HEK293 (cell line): Measurements from ENCODE around the gene QRICH1.

Source experiments
- CTCF ChIA-PET: fragments of 350-600 bp; formaldehyde crosslinking; extraction: SDS; loops from one replicate; lab custom pipeline; 2021; ENCODE audit warnings: antibody characterized with exemption; lab: Yijun Ruan, JAX
- POLR2A ChIA-PET: fragments of 300-600 bp; formaldehyde crosslinking; extraction: SDS; loops from one replicate; lab custom pipeline; 2020; ENCODE audit warnings: antibody characterized with exemption, inconsistent platforms; lab: Yijun Ruan, JAX
- H3K27ac ChIP-seq: fragments of 200-500 bp; sonication (Bioruptor generic); 2 replicates; pipeline ENCODE4 v1.5.1; 2014; ENCODE audit warnings: low read depth, low read length, control low read depth, inconsistent platforms; ENCODE audit errors: extremely low read depth
- H3K36me3 ChIP-seq, 2 experiments: fragments of 200-500 bp in 1 of 2; sonication (Bioruptor generic) in 1 of 2; 1 replicate in 1 of 2; 2 replicates in 1 of 2; pipeline ENCODE4 v1.5.1; 2014 to 2017; ENCODE audit warnings: inconsistent platforms in 2 of 2, low read length in 2 of 2; ENCODE audit not compliant: control insufficient read depth in 2 of 2, insufficient read depth in 1 of 2
- H3K4me1 ChIP-seq: fragments of 200-500 bp; sonication (Bioruptor generic); 2 replicates; pipeline ENCODE4 v1.5.1; 2014; ENCODE audit warnings: mild to moderate bottlenecking, low read length, inconsistent platforms; ENCODE audit not compliant: control insufficient read depth, insufficient read depth
- H3K4me3 ChIP-seq: 2 replicates; pipeline ENCODE4 v1.5.1; 2011; ENCODE audit warnings: low read depth, mild to moderate bottlenecking, control low read depth, low read length, moderate library complexity
- H3K9me3 ChIP-seq: fragments of 200-500 bp; sonication (Bioruptor generic); 2 replicates; pipeline ENCODE4 v1.5.1; 2014; ENCODE audit warnings: low read depth, low read length, inconsistent platforms; ENCODE audit not compliant: control insufficient read depth, insufficient read depth
- FEZF1 ChIP-seq: fragments of 450-650 bp; formaldehyde crosslinking; IDR thresholded peaks from 2 replicates; pipeline ENCODE4 v1.5.1; 2016; ENCODE audit warnings: missing biosample characterization, missing genetic modification characterization
- KLF9 ChIP-seq: fragments of 450-650 bp; formaldehyde crosslinking; IDR thresholded peaks from 2 replicates; pipeline ENCODE4 v1.5.1; 2016; ENCODE audit warnings: missing biosample characterization, missing genetic modification characterization, low read depth
- SALL2 ChIP-seq: fragments of 450-650 bp; formaldehyde crosslinking; IDR thresholded peaks from 2 replicates; pipeline ENCODE4 v1.5.0; 2017; ENCODE audit warnings: missing biosample characterization, mild to moderate bottlenecking, missing genetic modification characterization, borderline replicate concordance
- TCF7L2 ChIP-seq: IDR thresholded peaks from 2 replicates; pipeline ENCODE4 v1.6.1; 2011; ENCODE audit warnings: low read depth, mild to moderate bottlenecking, inconsistent platforms, low read length, moderate library complexity, borderline replicate concordance
- ZFP3 ChIP-seq: fragments of 450-650 bp; formaldehyde crosslinking; IDR thresholded peaks from 2 replicates; pipeline ENCODE4 v1.5.1; 2016; ENCODE audit warnings: low read depth, missing biosample characterization, missing genetic modification characterization
- ZFP69B ChIP-seq: fragments of 450-650 bp; formaldehyde crosslinking; IDR thresholded peaks from 2 replicates; pipeline ENCODE4 v1.5.1; 2016; ENCODE audit warnings: missing biosample characterization, missing genetic modification characterization
- ZNF121 ChIP-seq: fragments of 450-650 bp; formaldehyde crosslinking; IDR thresholded peaks from 2 replicates; pipeline ENCODE4 v1.5.1; 2016; ENCODE audit warnings: missing biosample characterization, missing genetic modification characterization
- ZNF132 ChIP-seq: fragments of 450-650 bp; formaldehyde crosslinking; IDR thresholded peaks from 2 replicates; pipeline ENCODE4 v1.5.1; 2017; ENCODE audit warnings: missing biosample characterization, missing genetic modification characterization, borderline replicate concordance
- ZNF2 ChIP-seq: fragments of 450-650 bp; formaldehyde crosslinking; IDR thresholded peaks from 2 replicates; pipeline ENCODE4 v1.5.1; 2016; ENCODE audit warnings: missing biosample characterization, missing genetic modification characterization
- ZNF214 ChIP-seq: fragments of 450-650 bp; formaldehyde crosslinking; IDR thresholded peaks from 2 replicates; pipeline ENCODE4 v1.5.1; 2017; ENCODE audit warnings: missing biosample characterization, mild to moderate bottlenecking, missing genetic modification characterization, borderline replicate concordance
- ZNF416 ChIP-seq: fragments of 450-650 bp; formaldehyde crosslinking; IDR thresholded peaks from 2 replicates; pipeline ENCODE4 v1.5.1; 2016; ENCODE audit warnings: missing biosample characterization, missing genetic modification characterization
- ZNF530 ChIP-seq: fragments of 450-650 bp; formaldehyde crosslinking; IDR thresholded peaks from 2 replicates; pipeline ENCODE4 v1.5.1; 2016; ENCODE audit warnings: low read depth, missing biosample characterization, missing genetic modification characterization
- ZNF548 ChIP-seq: fragments of 450-650 bp; formaldehyde crosslinking; IDR thresholded peaks from 2 replicates; pipeline ENCODE4 v1.5.1; 2016; ENCODE audit warnings: missing biosample characterization, missing genetic modification characterization
- ZNF629 ChIP-seq: fragments of 450-650 bp; formaldehyde crosslinking; IDR thresholded peaks from 2 replicates; pipeline ENCODE4 v1.5.1; 2017; ENCODE audit warnings: missing biosample characterization, missing genetic modification characterization
- ZNF707 ChIP-seq: fragments of 450-650 bp; formaldehyde crosslinking; IDR thresholded peaks from 2 replicates; pipeline ENCODE4 v1.5.1; 2016; ENCODE audit warnings: missing biosample characterization, missing genetic modification characterization
- ZNF747 ChIP-seq: fragments of 450-650 bp; formaldehyde crosslinking; IDR thresholded peaks from 2 replicates; pipeline ENCODE4 v1.5.1; 2016; ENCODE audit warnings: missing biosample characterization, missing genetic modification characterization
- TF ChIP-seq, protein P1 (sequence below): fragments of 450-650 bp; formaldehyde crosslinking; IDR thresholded peaks from 2 replicates; pipeline ENCODE4 v1.5.1; 2016; ENCODE audit warnings: missing biosample characterization, missing genetic modification characterization
- TF ChIP-seq, protein P2 (sequence below): fragments of 450-650 bp; formaldehyde crosslinking; IDR thresholded peaks from 2 replicates; pipeline ENCODE4 v1.5.1; 2016; ENCODE audit warnings: missing biosample characterization, missing genetic modification characterization
- TF ChIP-seq, protein P3 (sequence below): fragments of 450-650 bp; formaldehyde crosslinking; IDR thresholded peaks from 2 replicates; pipeline ENCODE4 v1.5.1; 2017; ENCODE audit warnings: missing biosample characterization, missing genetic modification characterization
- TF ChIP-seq, protein P4 (sequence below): fragments of 450-650 bp; formaldehyde crosslinking; IDR thresholded peaks from 2 replicates; pipeline ENCODE4 v1.5.1; 2017; ENCODE audit warnings: missing biosample characterization, mild to moderate bottlenecking, missing genetic modification characterization, moderate library complexity

QRICH1 gene

DNA sequence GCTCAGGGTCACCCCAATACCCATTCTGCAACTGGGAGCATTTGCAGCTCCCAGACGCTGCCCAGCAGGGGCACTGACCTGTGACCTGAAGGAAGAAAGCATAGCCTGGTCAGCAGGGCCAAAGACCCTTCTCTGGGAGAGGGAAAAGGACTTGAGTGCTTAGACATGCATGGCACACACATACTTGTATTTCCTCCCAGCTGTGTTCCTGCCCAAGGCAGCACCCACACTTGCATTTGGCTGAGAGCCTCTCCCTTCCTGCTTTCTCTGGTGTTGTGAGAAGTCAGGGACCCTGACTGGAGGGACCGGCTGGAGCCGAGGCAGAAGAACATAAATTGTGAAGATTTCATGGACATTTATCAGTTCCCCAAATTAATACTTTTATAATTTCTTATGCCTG is 46.2 kb upstream of the QRICH1 start:
- TF ChIP-seq, protein P1, sequence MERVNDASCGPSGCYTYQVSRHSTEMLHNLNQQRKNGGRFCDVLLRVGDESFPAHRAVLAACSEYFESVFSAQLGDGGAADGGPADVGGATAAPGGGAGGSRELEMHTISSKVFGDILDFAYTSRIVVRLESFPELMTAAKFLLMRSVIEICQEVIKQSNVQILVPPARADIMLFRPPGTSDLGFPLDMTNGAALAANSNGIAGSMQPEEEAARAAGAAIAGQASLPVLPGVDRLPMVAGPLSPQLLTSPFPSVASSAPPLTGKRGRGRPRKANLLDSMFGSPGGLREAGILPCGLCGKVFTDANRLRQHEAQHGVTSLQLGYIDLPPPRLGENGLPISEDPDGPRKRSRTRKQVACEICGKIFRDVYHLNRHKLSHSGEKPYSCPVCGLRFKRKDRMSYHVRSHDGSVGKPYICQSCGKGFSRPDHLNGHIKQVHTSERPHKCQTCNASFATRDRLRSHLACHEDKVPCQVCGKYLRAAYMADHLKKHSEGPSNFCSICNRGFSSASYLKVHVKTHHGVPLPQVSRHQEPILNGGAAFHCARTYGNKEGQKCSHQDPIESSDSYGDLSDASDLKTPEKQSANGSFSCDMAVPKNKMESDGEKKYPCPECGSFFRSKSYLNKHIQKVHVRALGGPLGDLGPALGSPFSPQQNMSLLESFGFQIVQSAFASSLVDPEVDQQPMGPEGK (tag by site-specific recombination): no peak
- TF ChIP-seq ZNF416 (tag by site-specific recombination) (no peak), ZNF629 (tag by site-specific recombination) (no peak), SALL2 (tag by site-specific recombination) (no peak), ZFP3 (tag by site-specific recombination) (no peak), TCF7L2 (no peak), FEZF1 (tag by site-specific recombination) (no peak), ZFP69B (tag by site-specific recombination) (no peak), ZNF707 (no peak), ZNF548 (tag by site-specific recombination) (no peak), ZNF530 (no peak), ZNF121 (tag by site-specific recombination) (no peak), ZNF2 (tag by site-specific recombination) (no peak), ZNF747 (tag by site-specific recombination) (no peak), ZNF214 (no peak), ZNF132 (tag by site-specific recombination) (no peak), KLF9 (no peak)
- TF ChIP-seq, protein P2, sequence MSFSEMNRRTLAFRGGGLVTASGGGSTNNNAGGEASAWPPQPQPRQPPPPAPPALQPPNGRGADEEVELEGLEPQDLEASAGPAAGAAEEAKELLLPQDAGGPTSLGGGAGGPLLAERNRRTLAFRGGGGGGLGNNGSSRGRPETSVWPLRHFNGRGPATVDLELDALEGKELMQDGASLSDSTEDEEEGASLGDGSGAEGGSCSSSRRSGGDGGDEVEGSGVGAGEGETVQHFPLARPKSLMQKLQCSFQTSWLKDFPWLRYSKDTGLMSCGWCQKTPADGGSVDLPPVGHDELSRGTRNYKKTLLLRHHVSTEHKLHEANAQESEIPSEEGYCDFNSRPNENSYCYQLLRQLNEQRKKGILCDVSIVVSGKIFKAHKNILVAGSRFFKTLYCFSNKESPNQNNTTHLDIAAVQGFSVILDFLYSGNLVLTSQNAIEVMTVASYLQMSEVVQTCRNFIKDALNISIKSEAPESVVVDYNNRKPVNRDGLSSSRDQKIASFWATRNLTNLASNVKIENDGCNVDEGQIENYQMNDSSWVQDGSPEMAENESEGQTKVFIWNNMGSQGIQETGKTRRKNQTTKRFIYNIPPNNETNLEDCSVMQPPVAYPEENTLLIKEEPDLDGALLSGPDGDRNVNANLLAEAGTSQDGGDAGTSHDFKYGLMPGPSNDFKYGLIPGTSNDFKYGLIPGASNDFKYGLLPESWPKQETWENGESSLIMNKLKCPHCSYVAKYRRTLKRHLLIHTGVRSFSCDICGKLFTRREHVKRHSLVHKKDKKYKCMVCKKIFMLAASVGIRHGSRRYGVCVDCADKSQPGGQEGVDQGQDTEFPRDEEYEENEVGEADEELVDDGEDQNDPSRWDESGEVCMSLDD: no peak
- TF ChIP-seq, protein P3, sequence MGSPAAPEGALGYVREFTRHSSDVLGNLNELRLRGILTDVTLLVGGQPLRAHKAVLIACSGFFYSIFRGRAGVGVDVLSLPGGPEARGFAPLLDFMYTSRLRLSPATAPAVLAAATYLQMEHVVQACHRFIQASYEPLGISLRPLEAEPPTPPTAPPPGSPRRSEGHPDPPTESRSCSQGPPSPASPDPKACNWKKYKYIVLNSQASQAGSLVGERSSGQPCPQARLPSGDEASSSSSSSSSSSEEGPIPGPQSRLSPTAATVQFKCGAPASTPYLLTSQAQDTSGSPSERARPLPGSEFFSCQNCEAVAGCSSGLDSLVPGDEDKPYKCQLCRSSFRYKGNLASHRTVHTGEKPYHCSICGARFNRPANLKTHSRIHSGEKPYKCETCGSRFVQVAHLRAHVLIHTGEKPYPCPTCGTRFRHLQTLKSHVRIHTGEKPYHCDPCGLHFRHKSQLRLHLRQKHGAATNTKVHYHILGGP (tag by site-specific recombination): no peak
- TF ChIP-seq, protein P4, sequence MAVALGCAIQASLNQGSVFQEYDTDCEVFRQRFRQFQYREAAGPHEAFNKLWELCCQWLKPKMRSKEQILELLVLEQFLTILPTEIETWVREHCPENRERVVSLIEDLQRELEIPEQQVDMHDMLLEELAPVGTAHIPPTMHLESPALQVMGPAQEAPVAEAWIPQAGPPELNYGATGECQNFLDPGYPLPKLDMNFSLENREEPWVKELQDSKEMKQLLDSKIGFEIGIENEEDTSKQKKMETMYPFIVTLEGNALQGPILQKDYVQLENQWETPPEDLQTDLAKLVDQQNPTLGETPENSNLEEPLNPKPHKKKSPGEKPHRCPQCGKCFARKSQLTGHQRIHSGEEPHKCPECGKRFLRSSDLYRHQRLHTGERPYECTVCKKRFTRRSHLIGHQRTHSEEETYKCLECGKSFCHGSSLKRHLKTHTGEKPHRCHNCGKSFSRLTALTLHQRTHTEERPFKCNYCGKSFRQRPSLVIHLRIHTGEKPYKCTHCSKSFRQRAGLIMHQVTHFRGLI (tag by site-specific recombination): no peak
- no peak overlapping the region for H3K4me3 ChIP-seq
- H3K36me3 ChIP-seq: no peaks in the 10 kb centered on the region
- POLR2A ChIA-PET: no interaction called here
- H3K27ac ChIP-seq: no peak overlapping the region
- no peaks in the 10 kb centered on the region for H3K4me1 ChIP-seq
- CTCF ChIA-PET: interaction anchor here (0.6 to 0.7 kb wide), 2 partner anchors 399 to 685 kb away, joined by 3 to 4 read pairs; no protein-coding TSS in a partner anchor
- H3K9me3 ChIP-seq: no peaks in the 10 kb centered on the region
